Liver (tissue), 3 donors: ENCODE results near the gene CHKA.
A peak's percentile ranks its signal among the peaks of the same experiment; 100 is the strongest.

Experiments used
- ATF3 ChIP-seq: IDR thresholded peaks from 2 replicates; pipeline ENCODE4 v1.6.1; 2016; ENCODE audit warnings: antibody characterized with exemption
- CTCF ChIP-seq: fragments of 150-350 bp; IDR thresholded peaks from 2 replicates; pipeline ENCODE4 v1.5.1; 2017; ENCODE audit warnings: improper control_type of control experiment, low read depth, low read length; ENCODE audit not compliant: missing input control
- FOXA1 ChIP-seq: IDR thresholded peaks from 2 replicates; pipeline ENCODE4 v1.6.1; 2016; ENCODE audit warnings: antibody characterized with exemption
- HNF4A ChIP-seq, 2 donors: conservative IDR thresholded peaks; 2 replicates each; pipeline ENCODE4 v1.6.1; 2016; ENCODE audit warnings: antibody characterized with exemption in 2 of 2, mild to moderate bottlenecking in 2 of 2
- HNF4G ChIP-seq: IDR thresholded peaks from 2 replicates; pipeline ENCODE4 v1.6.1; 2016; ENCODE audit warnings: antibody characterized with exemption
- JUND ChIP-seq, 2 donors: IDR thresholded peaks; 2 replicates each; pipeline ENCODE4 v1.6.1; 2016; ENCODE audit warnings: antibody characterized with exemption in 2 of 2
- MAX ChIP-seq: IDR thresholded peaks from 2 replicates; pipeline ENCODE4 v1.6.1; 2016; ENCODE audit warnings: antibody characterized with exemption
- RAD21 ChIP-seq, 2 donors: IDR thresholded peaks; 2 replicates each; pipeline ENCODE4 v1.6.1; 2016; ENCODE audit warnings: antibody characterized with exemption in 2 of 2, mild to moderate bottlenecking in 2 of 2
- REST ChIP-seq: IDR thresholded peaks from 2 replicates; pipeline ENCODE4 v1.6.1; 2016; ENCODE audit warnings: antibody characterized with exemption, mild to moderate bottlenecking
- RXRA ChIP-seq, 2 donors: IDR thresholded peaks; 2 replicates each; pipeline ENCODE4 v1.6.1; 2017 to 2018; ENCODE audit warnings: antibody characterized with exemption in 2 of 2, mild to moderate bottlenecking in 1 of 2
- SP1 ChIP-seq: IDR thresholded peaks from 2 replicates; pipeline ENCODE4 v1.6.1; 2018; ENCODE audit warnings: antibody characterized with exemption, mild to moderate bottlenecking
- TAF1 ChIP-seq: conservative IDR thresholded peaks from 2 replicates; pipeline ENCODE4 v1.6.1; 2016; ENCODE audit warnings: antibody characterized with exemption, mild to moderate bottlenecking
- YY1 ChIP-seq: IDR thresholded peaks from 2 replicates; pipeline ENCODE4 v1.6.1; 2016; ENCODE audit warnings: antibody characterized with exemption, mild to moderate bottlenecking
- donor health status: healthy.
- donor health status: healthy.

DNA sequence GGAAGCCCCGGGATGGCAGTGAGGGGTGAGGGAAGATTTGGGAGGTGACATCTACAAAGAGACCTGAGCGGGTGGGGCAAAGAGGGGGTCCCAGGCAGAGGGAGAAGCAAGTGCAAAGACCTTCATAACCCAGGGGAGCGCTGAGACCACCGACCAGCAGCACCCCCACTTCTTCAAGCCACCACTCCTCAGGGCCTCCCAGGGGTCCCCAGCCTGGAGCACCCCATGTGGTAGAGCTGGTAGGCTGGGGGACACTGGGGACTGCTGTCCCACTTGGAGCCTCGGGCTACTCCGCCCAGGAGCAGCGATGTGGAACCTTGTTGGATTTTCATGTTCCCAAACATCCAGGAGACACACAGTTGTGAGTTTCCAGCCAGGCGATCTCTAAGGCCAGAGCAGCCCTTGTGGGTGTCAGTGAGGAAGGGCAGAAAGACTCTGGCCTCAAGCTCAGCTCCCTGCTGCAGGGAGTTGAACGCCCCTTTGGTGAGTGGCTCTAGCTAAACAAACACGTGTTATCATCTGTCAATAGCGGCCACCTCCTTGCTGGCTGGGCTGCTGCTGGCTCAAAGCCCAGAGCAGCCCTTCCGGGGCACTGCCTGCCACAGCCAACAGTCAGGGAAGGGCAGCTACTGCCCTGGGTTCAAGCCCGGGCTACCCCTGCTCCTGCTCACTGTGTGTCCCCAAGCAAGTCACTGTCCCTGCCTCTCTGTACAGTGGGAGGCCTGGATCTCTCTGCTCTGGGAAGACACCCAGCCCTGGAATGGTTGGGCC, 25.7 kb upstream of the CHKA start:
- TF ChIP-seq CTCF (no peak), SP1 (peak; percentile 96), FOXA1 (peak; percentile 99), REST (peak; percentile 81), RAD21 (IDR thresholded peaks at IDR 0.05) (peak; percentile 48 to 73), RXRA (IDR thresholded peaks at IDR 0.05) (peak; percentile 100), YY1 (peak; percentile 64), MAX (peak; percentile 96), ATF3 (no peak), JUND (IDR thresholded peaks at IDR 0.05) (peak; percentile 74 to 85), TAF1 (peak; percentile 85), HNF4G (peak; percentile 30), HNF4A (conservative IDR thresholded peaks at IDR 0.05) (peak; percentile 80 to 88)
